ENCODE results near the gene CCT6B.

DNA sequence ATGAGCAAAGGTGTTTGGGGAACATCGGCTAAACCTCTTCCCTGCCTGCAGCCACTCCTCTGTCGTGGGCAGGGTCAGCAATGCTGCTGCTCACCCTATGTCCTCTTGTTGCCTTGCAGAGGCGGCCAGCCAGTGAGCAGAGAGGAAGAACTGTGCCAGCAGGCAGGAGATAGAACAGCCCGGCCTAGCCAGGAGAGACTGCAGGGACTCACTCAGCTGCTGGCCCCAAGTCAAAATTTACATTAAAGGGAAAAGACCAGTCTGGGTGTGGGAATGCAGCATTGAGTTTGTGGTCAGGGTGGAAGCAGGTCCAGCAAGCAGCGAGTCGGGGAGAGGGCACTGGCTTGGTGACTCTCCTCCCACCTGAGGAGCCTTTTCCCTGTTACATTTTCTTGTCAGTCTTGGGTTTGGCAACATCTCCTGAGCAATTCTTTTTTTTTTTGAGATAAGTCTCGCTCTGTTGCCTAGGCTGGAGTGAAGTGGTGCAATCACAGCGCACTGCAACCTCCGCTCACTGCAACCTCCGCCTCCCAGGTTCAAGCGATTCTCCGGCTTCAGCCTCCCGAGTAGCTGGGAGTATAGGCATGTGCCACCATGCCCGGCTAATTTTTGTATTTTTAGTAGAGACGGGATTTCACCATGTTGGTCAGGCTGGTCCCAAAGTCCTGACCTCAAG is 41.8 kb upstream of the CCT6B start:
- TF ChIP-seq, protein P1, sequence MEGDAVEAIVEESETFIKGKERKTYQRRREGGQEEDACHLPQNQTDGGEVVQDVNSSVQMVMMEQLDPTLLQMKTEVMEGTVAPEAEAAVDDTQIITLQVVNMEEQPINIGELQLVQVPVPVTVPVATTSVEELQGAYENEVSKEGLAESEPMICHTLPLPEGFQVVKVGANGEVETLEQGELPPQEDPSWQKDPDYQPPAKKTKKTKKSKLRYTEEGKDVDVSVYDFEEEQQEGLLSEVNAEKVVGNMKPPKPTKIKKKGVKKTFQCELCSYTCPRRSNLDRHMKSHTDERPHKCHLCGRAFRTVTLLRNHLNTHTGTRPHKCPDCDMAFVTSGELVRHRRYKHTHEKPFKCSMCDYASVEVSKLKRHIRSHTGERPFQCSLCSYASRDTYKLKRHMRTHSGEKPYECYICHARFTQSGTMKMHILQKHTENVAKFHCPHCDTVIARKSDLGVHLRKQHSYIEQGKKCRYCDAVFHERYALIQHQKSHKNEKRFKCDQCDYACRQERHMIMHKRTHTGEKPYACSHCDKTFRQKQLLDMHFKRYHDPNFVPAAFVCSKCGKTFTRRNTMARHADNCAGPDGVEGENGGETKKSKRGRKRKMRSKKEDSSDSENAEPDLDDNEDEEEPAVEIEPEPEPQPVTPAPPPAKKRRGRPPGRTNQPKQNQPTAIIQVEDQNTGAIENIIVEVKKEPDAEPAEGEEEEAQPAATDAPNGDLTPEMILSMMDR (IDR thresholded peaks at IDR 0.05) = no peak
- TF ChIP-seq EP300 (IDR thresholded peaks at IDR 0.05) = no peak
